HG03064 (cell line): ENCODE data around the gene ZFYVE28.
"Not testable (repeated sequence)": the region's sequence is repeated elsewhere in the genome, so short reads cannot be mapped to it uniquely, and the experiment has no call there.

Source experiments
- ATAC-seq: cut with Tn5 transposase; IDR thresholded peaks from one replicate; pipeline ENCODE4 v1.9.1; 2021; ENCODE audit warnings: low read depth; ENCODE audit not compliant: unreplicated experiment

Gene ZFYVE28

GRCh38 chr4:2394528-2394927 lies 23.9 kb downstream of the ZFYVE28 start:
- ATAC-seq, result no peak

- ATAC-seq, result no peak
These were observed 24.8 kb downstream of the ZFYVE28 start for GRCh38 chr4:2393353-2394270.

GRCh38 chr4:2390784-2391421 lies 27.5 kb downstream of the ZFYVE28 start:
- ATAC-seq, result no peak

- ATAC-seq, result no peak
These were observed 28.3 kb downstream of the ZFYVE28 start for GRCh38 chr4:2390146-2390545.

- no peak for ATAC-seq
These were observed 28.8 kb downstream of the ZFYVE28 start for GRCh38 chr4:2389691-2390090.

GRCh38 chr4:2388429-2389182 lies 29.8 kb downstream of the ZFYVE28 start:
- ATAC-seq, result no peak

GRCh38 chr4:2387829-2388228 lies 30.6 kb downstream of the ZFYVE28 start:
- ATAC-seq, result no peak

- ATAC-seq, result no peak
These were observed 31.2 kb downstream of the ZFYVE28 start for GRCh38 chr4:2387218-2387617.

GRCh38 chr4:2386717-2387116 lies 31.7 kb downstream of the ZFYVE28 start:
- ATAC-seq, result no peak

- no peak for ATAC-seq
These were observed 32.9 kb downstream of the ZFYVE28 start for GRCh38 chr4:2385516-2385915.

GRCh38 chr4:2384245-2384644 lies 34.2 kb downstream of the ZFYVE28 start:
- no peak for ATAC-seq

- no peak for ATAC-seq
These were observed 34.7 kb downstream of the ZFYVE28 start for GRCh38 chr4:2383760-2384159.

- not testable (repeated sequence) for ATAC-seq
These were observed 35.2 kb downstream of the ZFYVE28 start for GRCh38 chr4:2383220-2383631.

- not testable (repeated sequence) for ATAC-seq
These were observed 35.7 kb downstream of the ZFYVE28 start for GRCh38 chr4:2382769-2383202.

GRCh38 chr4:2380589-2380988 lies 37.9 kb downstream of the ZFYVE28 start:
- ATAC-seq, result not testable (repeated sequence)

GRCh38 chr4:2378898-2379297 lies 39.5 kb downstream of the ZFYVE28 start:
- ATAC-seq, result no peak

GRCh38 chr4:2378401-2378800 lies 40.0 kb downstream of the ZFYVE28 start:
- ATAC-seq, result no peak

GRCh38 chr4:2377241-2377640 lies 41.2 kb downstream of the ZFYVE28 start:
- no peak for ATAC-seq

GRCh38 chr4:2375427-2375826 lies 43.0 kb downstream of the ZFYVE28 start:
- ATAC-seq, result no peak

GRCh38 chr4:2373532-2373931 lies 44.9 kb downstream of the ZFYVE28 start:
- ATAC-seq, result no peak

- ATAC-seq, result no peak
These were observed 45.9 kb downstream of the ZFYVE28 start for GRCh38 chr4:2372488-2373030.
